ENCODE measurements around the gene MT1M. TPM values are rescaled to one million over a fixed set of nuclear protein-coding genes. Genes with fewer than 3 reads are reported as not detected.
A peak's percentile ranks its signal among the peaks of the same experiment; 100 is the strongest.

The MT1M gene
- total and polyA plus RNA-seq, 2 donors (not counting 1 experiment from before 2014, with no cell fraction given): 8.5 to 58.8 TPM

DNA sequence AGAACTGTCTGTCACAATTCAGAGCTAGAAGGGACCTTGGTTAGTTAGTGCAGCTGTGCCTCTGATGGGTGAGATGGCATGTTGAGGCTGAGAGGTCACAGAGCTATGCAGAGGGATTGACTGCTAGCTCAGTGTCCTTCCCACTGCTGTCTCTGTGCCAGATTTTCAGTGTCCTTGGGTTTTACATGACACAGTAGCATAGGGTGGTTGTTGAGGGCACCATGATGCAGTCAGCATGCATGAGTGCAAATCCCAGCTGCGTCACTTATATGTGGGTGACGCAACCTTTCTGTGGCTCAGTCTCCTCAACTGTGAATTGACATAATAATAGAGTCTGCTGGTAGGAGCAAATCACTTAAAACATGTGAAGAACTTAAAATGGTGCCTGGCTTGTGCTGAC, 8.7 kb downstream of the MT1M start:
- Histone ChIP-seq H3K9ac (ENCODE audit: insufficient read depth, low read length) (no peak overlapping the region), H3K36me3 (ENCODE audit: control insufficient read depth, insufficient read depth, low read length) (no peaks in the 10 kb centered on the region), H3K27ac (ENCODE audit: insufficient read depth, low read length) (no peak overlapping the region), H3K79me2 (ENCODE audit: control insufficient read depth, insufficient read depth, low read length) (no peaks in the 10 kb centered on the region), H3K4me3 (replicated peaks in 1 of 4; ENCODE audit: control extremely low read depth in 1 of 4, insufficient read depth in 1 of 4, low read depth in 3 of 4, low read length in 4 of 4) (no peak overlapping the region), H4K20me1 (ENCODE audit: control insufficient read depth, extremely low read depth, insufficient read depth, low read length) (no peaks in the 10 kb centered on the region), H3K4me2 (ENCODE audit: extremely low read depth, insufficient read depth, low read length) (no peak overlapping the region), H3K27me3 (ENCODE audit: control insufficient read depth, insufficient read depth, low read length) (peaks cover 15% of the 10 kb centered on the region), H3K4me1 (ENCODE audit: control insufficient read depth, extremely low read depth, insufficient read depth, low read length) (no peaks in the 10 kb centered on the region), H3K9me3 (ENCODE audit: control insufficient read depth, insufficient read depth, low read depth, low read length) (no peaks in the 10 kb centered on the region), H2AFZ (ENCODE audit: low read length) (no peak overlapping the region)
- TF ChIP-seq, protein P1, sequence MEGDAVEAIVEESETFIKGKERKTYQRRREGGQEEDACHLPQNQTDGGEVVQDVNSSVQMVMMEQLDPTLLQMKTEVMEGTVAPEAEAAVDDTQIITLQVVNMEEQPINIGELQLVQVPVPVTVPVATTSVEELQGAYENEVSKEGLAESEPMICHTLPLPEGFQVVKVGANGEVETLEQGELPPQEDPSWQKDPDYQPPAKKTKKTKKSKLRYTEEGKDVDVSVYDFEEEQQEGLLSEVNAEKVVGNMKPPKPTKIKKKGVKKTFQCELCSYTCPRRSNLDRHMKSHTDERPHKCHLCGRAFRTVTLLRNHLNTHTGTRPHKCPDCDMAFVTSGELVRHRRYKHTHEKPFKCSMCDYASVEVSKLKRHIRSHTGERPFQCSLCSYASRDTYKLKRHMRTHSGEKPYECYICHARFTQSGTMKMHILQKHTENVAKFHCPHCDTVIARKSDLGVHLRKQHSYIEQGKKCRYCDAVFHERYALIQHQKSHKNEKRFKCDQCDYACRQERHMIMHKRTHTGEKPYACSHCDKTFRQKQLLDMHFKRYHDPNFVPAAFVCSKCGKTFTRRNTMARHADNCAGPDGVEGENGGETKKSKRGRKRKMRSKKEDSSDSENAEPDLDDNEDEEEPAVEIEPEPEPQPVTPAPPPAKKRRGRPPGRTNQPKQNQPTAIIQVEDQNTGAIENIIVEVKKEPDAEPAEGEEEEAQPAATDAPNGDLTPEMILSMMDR (conservative IDR thresholded peaks at IDR 0.05 in 1 of 2, IDR thresholded peaks at IDR 0.05 in 1 of 2; ENCODE audit: low read depth in 1 of 2, low read length in 2 of 2): no peak
- no peak for TF ChIP-seq EZH2 (IDR thresholded peaks at IDR 0.05; ENCODE audit: low read length, missing control alignments)
- no peak for DNase-seq (ENCODE audit: low read depth in 2 of 2)

DNA sequence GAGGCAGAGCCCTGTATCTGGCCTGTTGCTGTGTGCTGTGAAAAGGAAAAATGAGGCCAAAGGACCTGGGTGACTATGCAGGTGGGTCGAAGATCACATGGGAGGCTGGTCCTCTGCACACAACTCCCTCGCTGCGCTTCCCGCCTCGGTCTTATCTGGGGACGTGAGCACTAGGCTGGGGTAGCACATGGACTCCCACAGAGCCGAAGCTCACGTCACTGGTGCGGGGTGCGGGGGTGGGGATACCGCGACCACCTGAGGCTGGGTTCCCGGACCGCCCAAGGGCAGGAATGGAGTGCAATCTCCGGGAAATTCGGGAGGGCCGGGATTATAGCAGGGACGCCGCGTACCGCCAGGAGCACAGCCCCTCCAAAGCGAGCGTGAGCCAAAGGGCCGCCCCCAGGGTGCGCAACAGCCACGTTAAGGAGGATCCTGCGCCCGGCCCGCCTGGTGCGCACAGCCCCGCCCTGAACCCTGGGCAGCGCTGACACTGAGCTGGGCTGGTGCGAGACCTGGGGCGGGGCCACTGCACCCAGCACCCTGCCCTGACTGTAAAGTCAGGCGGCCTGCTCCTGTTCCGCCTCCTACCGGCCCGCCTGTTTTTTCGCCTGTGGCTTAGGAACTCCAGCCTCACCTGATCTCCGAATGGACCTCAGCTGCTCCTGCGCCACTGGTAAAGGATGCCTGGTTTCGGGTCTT, 10.8 kb downstream of the MT1M start:
- Histone ChIP-seq H3K79me2 (ENCODE audit: control insufficient read depth, insufficient read depth, low read length) (no peaks in the 10 kb centered on the region), H2AFZ (ENCODE audit: low read length) (no peak overlapping the region), H3K4me3 (replicated peaks in 1 of 4; ENCODE audit: control extremely low read depth in 1 of 4, insufficient read depth in 1 of 4, low read depth in 3 of 4, low read length in 4 of 4) (peak overlapping the region in 2 of 4 experiments; percentile 5 to 37), H3K4me1 (ENCODE audit: control insufficient read depth, extremely low read depth, insufficient read depth, low read length) (no peaks in the 10 kb centered on the region), H4K20me1 (ENCODE audit: control insufficient read depth, extremely low read depth, insufficient read depth, low read length) (no peaks in the 10 kb centered on the region), H3K27ac (ENCODE audit: insufficient read depth, low read length) (no peak overlapping the region), H3K4me2 (ENCODE audit: extremely low read depth, insufficient read depth, low read length) (peak overlapping the region; percentile 62), H3K9me3 (ENCODE audit: control insufficient read depth, insufficient read depth, low read depth, low read length) (no peaks in the 10 kb centered on the region), H3K27me3 (ENCODE audit: control insufficient read depth, insufficient read depth, low read length) (peaks cover 17% of the 10 kb centered on the region), H3K9ac (ENCODE audit: insufficient read depth, low read length) (no peak overlapping the region), H3K36me3 (ENCODE audit: control insufficient read depth, insufficient read depth, low read length) (no peaks in the 10 kb centered on the region)
- DNase-seq (ENCODE audit: low read depth in 2 of 2): peak; percentile 38 to 51
- TF ChIP-seq, protein P1 (conservative IDR thresholded peaks at IDR 0.05 in 1 of 2, IDR thresholded peaks at IDR 0.05 in 1 of 2; ENCODE audit: low read depth in 1 of 2, low read length in 2 of 2): peak in 1 of 2 donors; percentile 32
- no peak for TF ChIP-seq EZH2 (IDR thresholded peaks at IDR 0.05; ENCODE audit: low read length, missing control alignments)

DNA sequence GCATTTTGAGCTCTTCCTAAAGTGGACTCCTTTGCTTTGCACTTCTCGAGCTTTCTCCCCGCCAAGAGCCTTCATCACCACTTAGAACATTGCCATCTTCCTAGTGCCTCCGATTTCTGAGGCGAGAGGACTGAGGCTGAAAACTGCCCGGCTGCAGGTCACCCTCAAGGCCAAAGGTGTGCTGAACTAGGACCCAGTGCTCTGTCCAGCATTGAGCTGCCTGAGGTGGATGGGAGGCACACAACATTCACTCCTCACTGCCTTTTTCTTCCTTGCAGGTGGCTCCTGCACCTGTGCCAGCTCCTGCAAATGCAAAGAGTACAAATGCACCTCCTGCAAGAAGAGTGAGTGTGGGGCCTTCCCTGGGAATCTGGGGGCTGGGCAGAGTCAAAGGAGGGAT, 11.4 kb downstream of the MT1M start:
- no peak overlapping the region for H3K9ac ChIP-seq (ENCODE audit: insufficient read depth, low read length)
- no peak overlapping the region for H3K4me3 ChIP-seq (replicated peaks in 1 of 4; ENCODE audit: control extremely low read depth in 1 of 4, insufficient read depth in 1 of 4, low read depth in 3 of 4, low read length in 4 of 4)
- no peak for DNase-seq (ENCODE audit: low read depth in 2 of 2)
- TF ChIP-seq EZH2 (IDR thresholded peaks at IDR 0.05; ENCODE audit: low read length, missing control alignments): no peak
- TF ChIP-seq, protein P1 (conservative IDR thresholded peaks at IDR 0.05 in 1 of 2, IDR thresholded peaks at IDR 0.05 in 1 of 2; ENCODE audit: low read depth in 1 of 2, low read length in 2 of 2): no peak
- H4K20me1 ChIP-seq (ENCODE audit: control insufficient read depth, extremely low read depth, insufficient read depth, low read length): no peaks in the 10 kb centered on the region
- no peaks in the 10 kb centered on the region for H3K79me2 ChIP-seq (ENCODE audit: control insufficient read depth, insufficient read depth, low read length)
- H3K27ac ChIP-seq (ENCODE audit: insufficient read depth, low read length): no peak overlapping the region
- H3K4me1 ChIP-seq (ENCODE audit: control insufficient read depth, extremely low read depth, insufficient read depth, low read length): no peaks in the 10 kb centered on the region
- H3K36me3 ChIP-seq (ENCODE audit: control insufficient read depth, insufficient read depth, low read length): no peaks in the 10 kb centered on the region
- H3K27me3 ChIP-seq (ENCODE audit: control insufficient read depth, insufficient read depth, low read length): peaks cover 21% of the 10 kb centered on the region
- no peak overlapping the region for H3K4me2 ChIP-seq (ENCODE audit: extremely low read depth, insufficient read depth, low read length)
- H3K9me3 ChIP-seq (ENCODE audit: control insufficient read depth, insufficient read depth, low read depth, low read length): no peaks in the 10 kb centered on the region
- no peak overlapping the region for H2AFZ ChIP-seq (ENCODE audit: low read length)
